Myometrial cell (primary cell): ENCODE data around the gene LGALS1. TPM values are rescaled to one million over a fixed set of nuclear protein-coding genes. Genes with fewer than 3 reads are reported as not detected.

ENCODE experiments used
- total RNA-seq: library from RNA; depleted of rRNA; stranded (reverse); fragments of >200 nt; gene quantifications from 2 replicates; pipeline ENCODE4 v1.2.3, GENCODE V29; 2015

The LGALS1 gene
- total RNA-seq, result 10,618 and 15,072 TPM in 2 replicates

GRCh38 chr22:37674951-37675929 is at the start of gene LGALS1:
Gene LGALS1 (plus strand): TSS chr22:37675636. CDS start chr22:37675703, 67 bp downstream.

GRCh38 chr22:37639070-37639760 is 36.2 kb upstream of the LGALS1 start, which contains the start of gene SH3BP1:
Gene SH3BP1 (plus strand): TSS chr22:37639669. CDS start chr22:37639788, 119 bp downstream.

GRCh38 chr22:37658133-37659065 is 17.0 kb upstream of the LGALS1 start, which contains the start of gene PDXP:
Gene PDXP (plus strand): TSS chr22:37658723. CDS start chr22:37658783, 60 bp downstream.

GRCh38 chr22:37686002-37686982 is 10.9 kb downstream of the LGALS1 start, which contains the start of gene NOL12:
Gene NOL12 (plus strand): TSS chr22:37686343. CDS start chr22:37686393, 50 bp downstream.

GRCh38 chr22:37696657-37697537 is 21.5 kb downstream of the LGALS1 start, which contains the start of gene TRIOBP:
Gene TRIOBP (plus strand): TSS chr22:37697048. CDS start chr22:37701366, 4,318 bp downstream.

Other genes with a start within 250 kb of the LGALS1 start
- gene ELFN2, start 248.2 kb upstream of the LGALS1 start, total RNA-seq, result 4.9 and 5.8 TPM in 2 replicates
- gene MFNG, start 189.3 kb upstream of the LGALS1 start, total RNA-seq, result not detected in 2 replicates
- gene CARD10, start 156.2 kb upstream of the LGALS1 start, total RNA-seq, result 8.7 and 12.1 TPM in 2 replicates
- gene CDC42EP1, start 115.2 kb upstream of the LGALS1 start, total RNA-seq, result 58.0 and 69.5 TPM in 2 replicates
- not detected in 2 replicates for gene LGALS2, start 95.5 kb upstream of the LGALS1 start, total RNA-seq
- gene GGA1, start 66.8 kb upstream of the LGALS1 start, total RNA-seq, result 39.5 and 49.3 TPM in 2 replicates
- gene SH3BP1, start 36.0 kb upstream of the LGALS1 start, total RNA-seq, result 41.8 and 49.6 TPM in 2 replicates
- 9.5 and 11.7 TPM in 2 replicates for gene PDXP, start 16.9 kb upstream of the LGALS1 start, total RNA-seq
- gene NOL12, start 10.7 kb downstream of the LGALS1 start, total RNA-seq, result 15.9 and 50.2 TPM in 2 replicates
- 215 and 222 TPM in 2 replicates for gene TRIOBP, start 21.4 kb downstream of the LGALS1 start, total RNA-seq
- 38.8 and 43.0 TPM in 2 replicates for gene GCAT, start 132.3 kb downstream of the LGALS1 start, total RNA-seq
- gene GALR3, start 147.7 kb downstream of the LGALS1 start, total RNA-seq, result not detected in 2 replicates
- 41.8 and 44.3 TPM in 2 replicates for gene ANKRD54, start 168.7 kb downstream of the LGALS1 start, total RNA-seq
- 369 and 415 TPM in 2 replicates for gene EIF3L, start 173.8 kb downstream of the LGALS1 start, total RNA-seq
- 22.8 and 31.4 TPM in 2 replicates for gene MICALL1, start 230.7 kb downstream of the LGALS1 start, total RNA-seq